Measurements from ENCODE around the gene HBG1. TPM values are rescaled to one million over a fixed set of nuclear protein-coding genes. Genes with fewer than 3 reads are reported as not detected.

The HBG1 gene
- total RNA-seq, 1 experiment from 2014 or later = not detected

DNA sequence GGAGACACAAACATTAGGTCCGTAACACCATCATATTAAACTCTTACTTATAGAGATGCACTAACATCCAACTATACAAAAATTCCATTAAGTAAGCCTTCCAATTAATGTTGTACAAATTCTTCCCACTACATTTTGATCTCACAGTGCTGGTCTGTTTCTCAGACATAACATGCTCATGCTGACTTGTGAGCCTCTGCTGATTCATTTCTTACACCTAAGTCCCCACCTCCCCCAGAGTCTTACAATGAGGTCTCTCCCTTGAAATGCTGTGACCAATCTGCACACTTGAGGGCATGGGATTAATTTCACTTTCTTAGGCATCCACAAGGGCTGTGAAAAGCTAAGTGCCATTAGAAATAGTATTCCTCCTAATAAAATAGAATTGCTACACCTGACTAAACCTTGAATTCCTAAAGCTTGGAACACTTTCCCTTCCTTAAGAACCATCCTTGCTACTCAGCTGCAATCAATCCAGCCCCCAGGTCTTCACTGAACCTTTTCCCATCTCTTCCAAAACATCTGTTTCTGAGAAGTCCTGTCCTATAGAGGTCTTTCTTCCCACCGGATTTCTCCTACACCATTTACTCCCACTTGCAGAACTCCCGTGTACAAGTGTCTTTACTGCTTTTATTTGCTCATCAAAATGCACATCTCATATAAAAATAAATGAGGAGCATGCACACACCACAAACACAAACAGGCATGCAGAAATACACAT, 2.0 kb downstream of the HBG1 start:
- DNase-seq (ENCODE audit: low spot score) = no peak

DNA sequence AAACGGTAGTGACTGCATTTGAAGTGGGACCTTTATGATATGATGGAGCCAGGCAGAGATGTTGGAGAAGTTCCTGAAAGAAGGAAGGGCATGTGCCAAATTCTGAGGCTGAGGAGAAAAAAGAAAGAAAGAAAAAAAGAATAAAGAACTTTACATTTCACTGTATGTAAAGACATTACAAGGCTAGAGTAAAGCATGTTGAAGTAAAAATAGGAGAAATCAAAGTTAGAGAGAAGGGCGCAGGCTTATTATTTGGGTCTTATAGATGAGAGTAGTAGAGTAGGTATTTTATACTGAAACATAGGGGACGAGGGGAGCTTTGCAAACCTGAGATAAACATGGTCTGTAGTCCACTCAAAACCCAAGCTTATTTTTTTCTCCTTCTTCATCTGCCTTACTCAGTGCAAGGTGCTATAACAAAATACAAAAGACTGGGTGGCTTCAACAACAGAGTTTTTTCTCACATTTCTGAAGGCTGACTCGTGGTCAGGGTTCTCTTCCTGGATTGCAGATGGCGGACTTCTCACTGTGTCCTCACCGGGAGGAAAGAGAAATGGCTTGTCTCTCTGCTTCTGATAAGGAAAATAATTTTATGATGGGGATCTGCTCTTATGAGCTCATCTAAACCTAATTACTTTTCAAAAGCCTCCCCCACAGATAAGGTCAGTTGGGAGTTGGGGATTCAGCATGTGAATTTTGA, 2.7 kb downstream of the HBG1 start:
- no peak for DNase-seq (ENCODE audit: low spot score)

DNA sequence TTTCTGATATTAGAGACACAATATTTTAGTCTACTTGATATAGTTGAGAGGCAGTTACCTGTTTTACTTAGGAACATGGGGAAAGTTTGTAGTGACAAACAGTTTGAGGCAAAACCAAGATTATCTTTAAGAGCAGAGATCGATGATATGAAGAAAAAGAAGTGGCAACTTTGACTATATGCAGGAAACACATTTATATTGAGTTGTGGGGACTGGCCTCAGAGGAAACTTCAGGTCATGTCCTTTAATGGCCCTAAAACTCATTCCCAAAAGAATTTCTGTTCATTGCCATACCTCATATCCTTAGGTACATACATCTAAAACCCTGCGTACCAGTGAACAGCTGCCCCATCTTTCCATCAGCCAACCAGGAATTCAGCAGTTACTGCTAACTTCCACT, 4.5 kb downstream of the HBG1 start:
- no peak for DNase-seq (ENCODE audit: low spot score)

DNA sequence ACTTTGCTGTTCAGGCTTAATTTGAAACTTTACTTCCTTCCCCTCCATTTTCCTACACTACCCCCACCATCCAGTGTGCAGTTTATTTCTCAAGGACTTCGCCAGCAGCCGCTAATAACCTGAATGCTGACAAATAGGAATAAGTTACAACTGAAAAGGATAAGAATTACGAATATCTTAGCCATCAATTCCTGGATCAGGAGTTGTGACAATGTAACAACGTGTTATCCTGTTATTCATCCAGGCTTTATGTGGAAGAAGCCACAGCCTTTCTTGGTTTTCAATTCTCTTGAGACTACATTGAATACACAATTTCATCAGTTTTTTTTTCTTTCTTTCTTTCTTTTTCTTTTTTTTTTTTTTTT, 5.9 kb downstream of the HBG1 start:
- no peak for DNase-seq (ENCODE audit: low spot score)

DNA sequence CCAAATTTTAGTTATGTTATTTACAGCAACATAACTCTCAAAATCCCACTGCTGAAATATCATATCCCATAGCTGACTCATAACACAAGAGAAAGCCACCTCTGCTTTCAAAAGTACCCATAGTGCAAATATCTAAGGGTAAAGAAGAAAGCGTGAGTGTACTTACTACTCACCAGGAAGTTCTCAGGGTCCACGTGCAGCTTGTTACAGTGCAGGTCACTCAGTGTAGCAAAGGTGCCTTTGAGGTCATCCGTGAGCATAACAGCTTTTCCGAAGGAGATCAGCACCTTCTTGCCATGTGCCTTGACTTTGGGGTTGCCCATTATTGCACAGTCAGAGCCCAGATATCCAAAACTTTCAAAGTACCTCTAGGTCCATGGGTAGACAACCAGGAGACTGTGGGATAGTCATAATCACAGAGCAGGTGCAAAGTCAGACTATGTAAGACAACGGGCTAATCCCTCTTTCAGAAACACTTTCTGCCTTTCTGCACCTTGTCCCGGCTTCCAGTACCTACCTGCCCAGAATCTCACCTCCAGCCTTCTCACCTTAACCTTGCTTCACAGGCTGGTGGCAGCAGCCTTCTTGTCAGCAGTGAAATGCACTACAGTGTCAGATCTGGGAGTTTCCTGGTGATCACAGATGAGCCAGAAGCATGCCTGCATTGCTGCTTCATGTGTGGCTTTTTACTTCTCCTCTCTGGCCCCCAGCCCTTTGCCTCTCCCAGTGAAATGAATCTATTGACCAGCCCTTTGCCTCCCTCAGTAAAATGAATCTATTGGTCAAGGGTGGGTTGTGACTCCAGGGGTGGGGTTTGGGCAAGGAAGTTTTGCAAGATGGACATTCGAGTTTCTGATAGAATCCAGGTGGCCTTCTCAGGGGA, 6.5 kb downstream of the HBG1 start:
- no peak for DNase-seq (ENCODE audit: low spot score)

DNA sequence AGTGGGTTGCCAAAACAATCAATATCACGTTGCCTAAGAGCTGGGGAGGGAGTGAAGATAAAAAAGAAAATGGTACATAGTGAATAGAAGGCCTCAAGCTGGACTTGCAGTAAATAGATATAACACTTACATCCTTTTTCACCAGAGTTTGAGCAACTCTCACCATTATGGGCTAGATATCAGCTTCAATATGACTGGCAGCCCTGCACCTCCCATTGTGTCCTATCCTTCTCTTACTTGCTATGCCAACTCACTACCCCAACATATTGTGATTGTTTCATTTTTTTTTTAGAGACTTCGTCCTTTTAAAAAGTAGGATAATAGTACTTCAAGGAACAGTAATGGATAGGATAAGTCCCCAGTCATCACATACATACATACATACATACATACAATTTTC, 7.4 kb downstream of the HBG1 start:
- DNase-seq (ENCODE audit: low spot score) = no peak

DNA sequence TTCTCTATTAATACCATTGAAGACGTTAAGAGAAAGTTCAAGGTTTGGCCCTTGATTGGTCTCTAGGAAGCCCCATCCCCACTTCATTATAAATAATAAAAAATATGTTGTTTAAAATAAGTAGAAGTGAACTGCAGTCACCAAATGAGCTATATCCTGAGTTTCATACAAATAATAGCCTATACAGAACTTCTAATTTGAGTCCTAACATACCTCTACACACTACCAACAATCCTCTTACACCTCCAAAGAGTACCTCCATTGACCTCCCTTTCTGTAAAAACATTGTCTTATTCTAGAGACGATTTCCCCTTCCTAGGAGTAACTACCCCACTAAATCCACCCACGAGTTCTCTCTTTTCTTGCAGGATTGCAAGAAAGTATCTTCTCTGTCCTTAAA, 8.2 kb downstream of the HBG1 start:
- DNase-seq (ENCODE audit: low spot score) = no peak

DNA sequence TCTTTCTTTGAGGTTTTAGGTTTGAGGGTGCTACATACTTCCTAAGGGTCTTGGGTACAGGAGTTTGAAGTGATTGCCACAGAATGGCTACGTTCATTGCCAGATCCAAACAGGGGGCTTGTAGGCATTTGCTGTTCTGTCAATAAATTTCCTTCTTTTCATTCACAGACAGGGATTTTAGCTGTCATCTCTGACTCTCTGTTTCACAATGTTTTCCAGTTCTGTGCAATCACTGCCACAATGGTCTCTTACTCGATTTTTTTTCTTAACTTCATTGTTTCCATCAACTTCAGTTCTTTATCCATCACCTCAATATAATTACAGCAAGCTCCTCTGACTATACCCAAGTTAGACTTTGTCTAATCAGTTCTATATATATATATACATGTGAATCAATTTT, 9.2 kb downstream of the HBG1 start:
- no peak for DNase-seq (ENCODE audit: low spot score)

DNA sequence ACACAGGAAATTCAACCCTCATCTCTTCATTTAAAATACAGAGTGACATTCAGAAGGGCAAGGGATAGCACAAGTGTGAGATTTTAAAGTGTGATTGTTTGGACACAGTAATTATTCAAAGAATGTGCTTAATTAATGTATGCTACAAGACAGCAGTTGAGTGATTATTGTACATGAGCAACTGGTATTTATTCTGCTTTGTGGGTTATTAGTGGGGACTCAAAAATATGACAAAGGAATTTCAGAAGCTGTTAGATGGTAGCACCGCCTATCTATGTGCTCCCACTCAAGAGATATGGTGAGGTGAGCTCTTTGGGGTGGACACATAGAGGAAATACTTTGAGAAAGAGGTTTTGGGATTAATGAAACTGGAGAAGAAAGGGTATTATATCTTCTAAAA, 9.6 kb downstream of the HBG1 start:
- DNase-seq (ENCODE audit: low spot score) = no peak

DNA sequence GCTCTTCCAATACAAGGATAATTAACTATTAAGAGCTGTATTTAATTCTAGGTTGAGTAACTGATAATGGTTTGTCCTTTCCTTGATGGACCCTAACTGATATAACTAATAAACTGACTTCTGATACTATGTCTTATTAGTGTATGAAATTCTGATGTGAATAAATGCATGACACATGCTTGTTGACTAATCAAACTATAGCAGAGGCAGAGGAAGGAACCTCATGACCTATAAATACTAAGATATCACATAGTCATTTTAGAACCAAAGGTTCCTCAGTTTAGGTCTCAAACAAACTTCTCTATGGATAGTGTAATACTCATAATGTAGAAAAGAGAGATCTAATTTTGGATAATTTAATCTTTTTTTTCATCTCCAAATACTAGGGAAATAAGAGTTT, 10.6 kb downstream of the HBG1 start:
- DNase-seq (ENCODE audit: low spot score) = no peak

DNA sequence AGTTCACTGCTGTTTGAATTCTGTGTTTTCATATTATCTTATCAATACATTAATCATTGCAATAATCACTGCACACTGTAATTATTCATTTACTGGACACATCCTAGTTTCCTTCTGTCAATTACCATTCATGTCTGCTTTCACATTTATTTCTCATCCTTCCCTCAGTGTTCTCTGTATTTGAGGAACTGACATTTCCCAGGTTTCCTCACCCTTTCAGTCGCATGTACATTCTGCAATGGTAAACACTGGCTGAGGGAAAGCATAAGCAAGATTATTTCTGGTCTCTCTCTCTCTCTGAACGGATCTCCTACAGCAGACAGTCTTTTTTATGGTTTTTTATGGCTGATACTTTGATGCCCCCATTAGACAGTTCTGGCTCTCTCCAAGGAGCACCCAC, 11.2 kb downstream of the HBG1 start:
- DNase-seq (ENCODE audit: low spot score) = no peak

DNA sequence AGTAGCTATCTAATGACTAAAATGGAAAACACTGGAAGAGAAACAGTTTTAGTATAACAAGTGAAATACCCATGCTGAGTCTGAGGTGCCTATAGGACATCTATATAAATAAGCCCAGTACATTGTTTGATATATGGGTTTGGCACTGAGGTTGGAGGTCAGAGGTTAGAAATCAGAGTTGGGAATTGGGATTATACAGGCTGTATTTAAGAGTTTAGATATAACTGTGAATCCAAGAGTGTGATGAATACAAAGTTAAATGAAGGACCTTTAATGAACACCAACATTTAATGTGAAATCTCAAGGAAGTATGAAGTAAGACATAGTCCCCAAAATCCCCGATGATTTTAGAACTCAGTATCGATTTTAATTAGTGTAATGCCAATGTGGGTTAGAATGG, 12.2 kb downstream of the HBG1 start:
- DNase-seq (ENCODE audit: low spot score) = no peak

DNA sequence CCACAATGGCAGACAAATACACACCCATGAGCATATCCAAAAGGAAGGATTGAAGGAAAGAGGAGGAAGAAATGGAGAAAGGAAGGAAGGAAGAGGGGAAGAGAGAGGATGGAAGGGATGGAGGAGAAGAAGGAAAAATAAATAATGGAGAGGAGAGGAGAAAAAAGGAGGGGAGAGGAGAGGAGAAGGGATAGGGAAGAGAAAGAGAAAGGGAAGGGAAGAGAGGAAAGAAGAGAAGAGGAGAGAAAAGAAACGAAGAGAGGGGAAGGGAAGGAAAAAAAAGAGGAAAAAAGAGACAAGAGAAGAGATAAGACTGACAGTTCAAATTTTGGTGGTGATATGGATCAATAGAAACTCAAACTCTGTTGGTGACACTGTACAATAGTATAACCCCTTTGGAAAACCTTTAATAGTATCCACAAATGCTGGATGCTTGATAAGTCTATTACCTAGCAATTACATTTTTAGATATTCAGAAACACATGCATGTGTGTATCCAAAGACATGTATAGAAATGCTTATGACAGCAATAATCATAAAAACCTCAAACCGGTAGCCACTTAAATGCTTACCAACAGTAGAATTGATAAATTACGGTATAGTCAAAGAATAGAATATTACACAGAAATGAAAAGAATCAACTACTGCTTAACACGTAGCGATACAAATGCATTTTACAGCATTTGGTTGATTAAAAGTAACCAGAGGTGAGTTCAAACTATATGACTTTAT, 14.1 kb downstream of the HBG1 start:
- DNase-seq (ENCODE audit: low spot score) = no peak

DNA sequence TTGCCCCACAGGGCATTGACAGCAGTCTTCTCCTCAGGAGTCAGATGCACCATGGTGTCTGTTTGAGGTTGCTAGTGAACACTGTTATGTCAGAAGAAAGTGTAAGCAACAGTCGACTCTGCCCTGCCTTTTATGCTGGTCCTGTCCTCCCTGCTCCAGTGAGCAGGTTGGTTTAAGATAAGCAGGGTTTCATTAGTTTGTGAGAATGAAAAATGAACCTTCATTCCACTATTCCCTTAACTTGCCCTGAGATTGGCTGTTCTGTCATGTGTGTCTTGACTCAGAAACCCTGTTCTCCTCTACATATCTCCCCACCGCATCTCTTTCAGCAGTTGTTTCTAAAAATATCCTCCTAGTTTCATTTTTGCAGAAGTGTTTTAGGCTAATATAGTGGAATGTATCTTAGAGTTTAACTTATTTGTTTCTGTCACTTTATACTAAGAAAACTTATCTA, 15.2 kb downstream of the HBG1 start, which contains the start of gene HBD:
Gene HBD, minus strand, starts transcription at position 103 of the 454 bp plus-strand sequence. Its CDS starts 50 bp downstream, at position 53.
- peak; percentile 19 for DNase-seq (ENCODE audit: low spot score)

DNA sequence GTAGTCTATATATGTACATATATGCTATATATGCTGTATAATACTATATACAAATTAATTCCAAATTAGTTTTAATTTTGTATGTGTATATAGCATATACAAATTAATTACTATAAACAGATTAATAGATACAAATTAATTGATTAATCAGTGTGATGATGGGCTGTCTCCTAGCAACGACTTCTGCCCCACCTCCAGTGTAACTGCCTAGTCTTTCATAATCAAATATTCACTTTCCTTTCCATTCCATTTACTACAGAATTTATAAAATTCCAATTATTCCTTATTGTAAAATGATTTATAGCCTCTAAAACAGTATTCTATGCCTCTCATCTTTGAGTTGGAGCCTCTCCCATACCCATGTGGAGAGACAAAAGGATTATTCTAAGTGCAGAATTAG, 16.4 kb downstream of the HBG1 start:
- DNase-seq (ENCODE audit: low spot score) = no peak

DNA sequence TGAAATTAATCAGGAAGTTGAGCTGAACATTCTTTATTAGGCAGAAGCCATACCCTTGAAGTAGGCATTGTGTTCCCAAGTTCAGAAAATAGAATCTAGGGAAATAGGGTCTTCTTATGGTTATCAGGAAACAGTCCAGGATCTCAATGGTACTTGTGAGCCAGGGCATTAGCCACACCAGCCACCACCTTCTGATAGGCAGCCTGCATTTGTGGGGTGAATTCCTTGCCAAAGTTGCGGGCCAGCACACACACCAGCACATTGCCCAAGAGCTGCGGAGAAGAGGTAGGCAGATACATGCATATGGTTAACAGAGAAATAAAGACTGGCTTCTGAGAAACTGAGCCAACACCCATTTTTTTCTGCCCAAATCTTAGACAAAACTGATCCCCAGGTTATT, 16.8 kb downstream of the HBG1 start:
- DNase-seq (ENCODE audit: low spot score) = no peak

DNA sequence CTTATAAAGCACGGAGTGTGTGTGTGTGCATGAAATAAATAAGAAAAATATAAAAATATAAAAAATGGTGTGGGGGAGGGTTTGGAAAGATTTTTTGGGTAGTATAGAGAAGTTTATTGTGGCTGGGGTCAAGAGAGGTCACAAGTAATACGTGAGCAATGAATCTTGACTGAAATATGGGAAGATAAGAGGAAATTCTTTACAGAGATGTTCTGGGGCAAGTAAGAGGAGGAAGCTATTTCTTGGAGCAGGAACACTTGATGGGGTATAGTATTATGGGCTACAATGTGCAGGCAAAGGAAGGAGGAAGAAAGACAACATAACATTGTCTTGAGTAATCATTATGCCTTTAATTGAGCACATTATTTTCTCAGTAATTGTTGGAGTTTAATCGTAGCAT, 17.5 kb downstream of the HBG1 start:
- no peak for DNase-seq (ENCODE audit: low spot score)

DNA sequence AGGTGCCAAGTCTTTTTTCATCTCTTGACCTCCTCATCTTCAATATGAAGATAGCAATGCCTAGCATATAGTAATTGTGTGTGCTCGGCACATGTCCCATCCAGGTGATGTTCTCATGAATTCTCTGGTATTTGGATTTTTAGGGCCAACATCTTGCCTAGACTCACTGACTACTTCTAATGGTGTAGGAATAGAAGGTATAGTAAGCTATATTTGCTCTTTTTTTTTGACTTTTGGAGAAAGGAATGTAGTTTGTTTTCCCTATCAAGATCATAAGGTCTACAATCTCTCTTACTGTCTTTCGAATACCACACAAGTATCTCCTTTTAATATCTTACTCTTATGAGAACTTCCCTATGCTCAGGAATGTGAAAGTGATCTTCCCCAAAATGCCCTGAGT, 18.5 kb downstream of the HBG1 start:
- no peak for DNase-seq (ENCODE audit: low spot score)

DNA sequence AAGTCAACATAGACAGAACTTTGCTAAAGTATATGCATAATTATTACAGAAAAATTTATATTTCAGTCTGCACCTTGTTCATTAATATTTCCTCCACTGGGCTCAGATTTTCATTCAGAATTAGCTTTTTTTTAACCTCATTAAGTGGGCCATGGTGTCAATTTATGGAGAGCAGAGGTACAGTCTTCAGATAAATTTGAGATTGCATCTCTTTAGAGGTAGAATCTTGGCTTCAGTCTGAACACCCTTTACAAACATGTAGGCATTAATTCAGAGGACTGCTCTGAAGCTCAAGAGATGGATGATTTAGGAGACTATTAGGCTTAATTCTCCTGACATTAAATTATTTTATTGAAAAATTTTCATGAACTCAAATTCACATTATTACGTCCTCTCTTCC, 19.4 kb downstream of the HBG1 start:
- DNase-seq (ENCODE audit: low spot score) = no peak

DNA sequence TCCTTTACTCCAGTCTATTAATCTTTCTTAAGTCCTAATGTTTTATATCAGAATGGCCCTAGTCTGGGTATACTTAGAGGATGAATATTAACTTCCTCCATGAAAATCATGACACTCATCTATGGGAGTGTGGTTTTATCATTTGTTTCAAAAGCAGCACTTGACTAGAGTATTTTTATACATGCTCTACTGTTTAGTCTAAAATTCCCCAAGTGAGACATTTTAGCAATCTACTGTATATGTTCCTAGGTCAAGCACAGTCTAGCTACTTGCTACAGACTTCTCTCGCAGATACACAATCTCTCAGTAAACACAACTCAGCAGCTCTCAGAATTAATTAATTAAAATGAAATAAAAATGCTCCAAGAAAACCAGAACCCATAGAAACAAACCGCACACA, 19.9 kb downstream of the HBG1 start:
- DNase-seq (ENCODE audit: low spot score) = no peak

DNA sequence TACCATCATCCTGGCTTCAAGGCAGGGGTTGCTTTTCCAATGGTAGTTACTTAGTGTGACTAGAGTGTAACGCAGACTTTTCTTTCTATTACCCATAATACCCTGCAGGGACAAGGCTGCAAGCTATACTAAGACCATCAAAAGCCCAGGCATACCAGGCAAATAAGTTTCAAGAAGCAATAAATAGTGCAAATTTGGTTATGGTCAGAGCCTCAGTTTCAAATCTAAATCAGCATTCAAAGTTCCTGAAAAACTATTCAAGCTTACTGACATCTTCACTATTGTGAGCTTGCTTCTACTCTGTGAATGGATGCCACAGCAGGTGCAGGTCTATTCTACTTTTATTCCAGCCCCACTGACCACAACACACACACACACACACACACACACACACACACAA, 20.3 kb downstream of the HBG1 start:
- no peak for DNase-seq (ENCODE audit: low spot score)

DNA sequence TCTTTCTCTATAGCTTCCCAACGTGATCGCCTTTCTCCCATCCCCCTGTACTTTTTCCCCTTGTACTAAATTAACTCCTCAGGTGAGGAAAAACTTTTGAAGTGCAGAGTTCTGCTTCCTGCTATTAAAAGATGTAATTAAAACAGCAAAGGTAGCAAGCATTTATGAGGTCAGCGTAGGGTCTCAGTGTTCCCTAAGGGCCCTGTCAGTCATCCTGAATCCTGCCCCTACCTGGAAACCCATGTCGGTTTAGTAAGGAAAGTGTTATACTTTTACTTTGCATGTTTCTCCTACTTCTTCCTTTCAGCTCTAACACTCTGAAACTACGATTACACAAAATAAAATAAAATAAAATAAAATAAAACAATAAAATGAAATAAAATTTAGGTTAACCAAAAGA, 21.5 kb downstream of the HBG1 start:
- no peak for DNase-seq (ENCODE audit: low spot score)
